NCI-H2196 (cell line): ENCODE results near the gene CMTM4.
A peak's percentile ranks its signal among the peaks of the same experiment; 100 is the strongest.
"Not testable (repeated sequence)": the region's sequence is repeated elsewhere in the genome, so short reads cannot be mapped to it uniquely, and the experiment has no call there.

Experiments
- DNase-seq: peaks from one replicate; lab custom pipeline; 2025; ENCODE audit not compliant: unreplicated experiment; lab: John Stamatoyannopoulos, UW

The CMTM4 gene

DNA sequence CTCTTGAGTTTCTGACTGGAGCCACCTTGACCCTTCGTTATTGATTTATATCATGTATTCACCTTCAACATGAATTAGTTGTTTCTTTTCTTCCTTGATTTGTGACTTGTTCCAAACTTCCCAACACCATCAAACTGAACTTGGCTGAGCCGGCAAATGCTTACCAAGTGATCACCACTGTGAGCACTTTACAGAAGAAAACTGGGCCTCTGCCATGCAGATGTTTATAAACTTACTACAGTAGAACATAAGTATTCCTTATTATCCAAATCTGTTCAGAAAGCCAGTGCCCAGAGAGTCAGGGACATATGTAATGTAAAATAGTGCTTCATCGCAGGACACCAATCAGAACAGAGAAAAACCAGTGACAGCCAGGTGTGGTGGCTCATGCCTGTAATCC lies 19.9 kb downstream of the CMTM4 start:
- DNase-seq = no peak

DNA sequence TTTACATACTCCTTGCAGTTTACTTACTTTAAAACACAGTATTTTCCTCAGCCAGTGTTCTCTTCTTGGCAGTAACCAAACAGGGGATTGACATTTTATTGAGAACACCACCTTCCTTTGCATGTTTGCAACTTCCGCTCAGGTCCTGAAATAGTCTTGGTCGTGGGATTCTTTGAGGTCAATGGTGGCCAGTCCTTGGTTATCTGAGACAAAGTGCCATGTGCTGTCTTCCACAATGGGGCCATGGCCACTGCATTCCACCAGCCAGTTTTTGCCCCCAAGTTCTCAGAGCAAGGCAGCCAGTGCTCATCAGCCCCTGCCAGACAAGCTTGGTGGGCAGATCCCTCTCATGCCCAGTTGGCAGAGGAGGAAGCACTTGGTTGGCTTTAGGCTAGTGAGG lies 22.9 kb downstream of the CMTM4 start:
- DNase-seq = no peak

DNA sequence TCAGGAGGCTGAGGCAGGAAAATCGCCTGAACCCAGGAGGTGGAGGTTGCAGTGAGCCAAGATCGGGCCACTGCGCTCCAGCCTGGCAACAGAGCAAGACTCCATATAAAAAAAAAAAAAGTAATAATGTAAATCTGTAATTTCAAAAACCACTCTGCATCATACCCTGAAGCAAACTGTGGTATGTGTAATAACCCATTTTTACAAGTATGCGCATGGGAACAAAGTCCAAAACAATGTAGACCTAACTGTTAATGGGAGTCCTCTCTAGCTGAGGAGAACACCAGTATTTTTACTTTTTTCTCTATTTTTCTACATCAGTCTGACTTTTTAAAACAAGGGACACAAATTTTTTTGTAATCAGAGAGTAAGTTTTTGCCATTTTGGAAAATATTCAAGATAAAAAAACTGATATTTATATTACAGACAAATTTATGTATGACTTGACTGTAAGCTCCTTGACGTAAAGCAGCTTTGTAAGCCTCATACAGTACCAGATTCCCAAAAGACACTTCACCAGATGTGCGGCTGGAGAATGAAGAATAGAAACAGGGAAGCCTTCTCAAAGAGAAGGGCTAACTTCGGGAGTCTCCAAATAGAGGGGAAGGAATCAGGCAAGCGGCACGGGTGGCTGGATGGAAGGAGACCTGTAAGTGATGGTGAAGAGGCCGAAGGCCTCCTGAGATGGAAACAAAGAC lies 25.7 kb downstream of the CMTM4 start:
- DNase-seq = no peak

DNA sequence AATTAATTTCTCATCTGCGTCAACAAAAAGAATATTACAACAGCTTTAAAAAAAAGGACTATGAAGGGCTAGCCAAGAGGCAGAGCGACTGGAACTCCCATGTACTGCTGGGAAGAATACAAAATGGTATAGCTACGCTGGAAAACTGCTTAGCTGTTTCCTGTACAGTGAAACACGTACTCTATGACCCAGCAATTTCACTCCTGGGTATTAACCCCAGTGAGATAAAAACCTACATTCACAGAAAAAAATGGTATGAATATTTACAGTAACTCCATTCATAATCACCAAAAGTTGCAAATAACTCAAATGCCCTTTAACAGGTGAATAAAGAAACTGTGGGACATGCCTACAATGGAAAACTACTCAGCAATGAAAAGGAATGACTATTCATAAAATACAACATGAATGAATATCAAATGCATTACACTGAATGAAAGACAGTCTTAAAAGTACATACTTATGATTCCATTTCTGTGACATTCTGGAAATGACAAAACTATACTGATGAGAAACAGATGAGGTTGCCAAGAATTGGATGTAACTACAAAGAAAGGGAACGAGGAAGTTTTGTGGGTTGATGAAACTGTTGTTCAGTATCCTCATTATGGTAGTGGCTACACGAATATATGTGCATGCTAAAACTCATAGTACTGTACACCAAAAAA lies 27.6 kb downstream of the CMTM4 start:
- DNase-seq = no peak

DNA sequence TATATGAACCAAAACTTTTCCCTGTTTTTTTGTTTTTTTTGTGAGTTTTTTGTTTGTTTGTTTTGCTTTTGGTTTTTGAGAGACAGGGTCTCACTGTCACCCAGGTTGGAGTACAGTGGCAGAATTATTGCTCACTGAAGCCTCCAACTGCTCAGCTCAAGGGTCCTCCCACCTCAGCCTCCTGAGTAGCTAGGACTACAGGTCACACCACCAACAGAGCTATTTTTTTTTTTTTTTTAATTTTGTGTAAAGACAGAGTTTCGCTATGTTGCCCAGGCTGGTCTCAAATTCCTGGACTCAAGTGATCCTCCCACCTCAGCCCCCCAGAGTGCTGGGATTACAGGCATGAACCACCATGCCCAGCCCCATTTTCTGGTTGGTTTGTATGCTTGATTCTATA lies 28.6 kb downstream of the CMTM4 start:
- no peak for DNase-seq

DNA sequence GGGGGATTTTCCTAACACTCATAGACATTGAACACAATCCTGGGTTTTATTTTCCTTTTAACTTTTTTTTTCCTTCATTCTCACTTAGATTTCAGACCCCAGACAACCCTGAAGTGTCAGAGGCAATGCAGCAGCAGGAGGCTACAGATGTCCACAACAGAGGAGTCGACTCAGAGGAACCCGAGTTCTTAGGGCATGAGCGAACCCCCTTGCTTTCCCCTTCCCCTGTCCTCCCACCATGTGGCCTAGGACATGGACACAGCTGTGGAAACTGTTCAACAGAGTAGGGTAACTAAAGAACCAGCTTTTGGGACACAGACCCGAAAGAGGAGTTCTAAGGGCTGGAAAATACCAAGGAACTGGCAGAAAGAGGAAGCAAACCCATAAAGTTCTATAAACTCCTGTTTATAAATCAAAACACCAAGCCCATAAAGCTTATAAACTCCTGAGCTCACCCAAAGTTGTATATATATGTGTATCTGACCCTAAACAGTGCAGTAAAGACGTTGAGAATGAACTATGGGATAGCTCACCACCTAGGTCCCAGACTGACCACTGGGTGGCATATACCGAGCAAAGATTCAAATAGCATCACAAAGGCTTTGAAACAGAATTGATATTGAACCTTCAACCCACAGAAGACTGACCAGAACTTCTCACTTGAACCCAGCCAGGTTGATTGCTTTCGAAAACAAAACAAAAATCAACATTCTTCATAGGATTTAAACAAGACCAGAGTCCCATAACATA lies 33.9 kb downstream of the CMTM4 start:
- peak; percentile 1 for DNase-seq

DNA sequence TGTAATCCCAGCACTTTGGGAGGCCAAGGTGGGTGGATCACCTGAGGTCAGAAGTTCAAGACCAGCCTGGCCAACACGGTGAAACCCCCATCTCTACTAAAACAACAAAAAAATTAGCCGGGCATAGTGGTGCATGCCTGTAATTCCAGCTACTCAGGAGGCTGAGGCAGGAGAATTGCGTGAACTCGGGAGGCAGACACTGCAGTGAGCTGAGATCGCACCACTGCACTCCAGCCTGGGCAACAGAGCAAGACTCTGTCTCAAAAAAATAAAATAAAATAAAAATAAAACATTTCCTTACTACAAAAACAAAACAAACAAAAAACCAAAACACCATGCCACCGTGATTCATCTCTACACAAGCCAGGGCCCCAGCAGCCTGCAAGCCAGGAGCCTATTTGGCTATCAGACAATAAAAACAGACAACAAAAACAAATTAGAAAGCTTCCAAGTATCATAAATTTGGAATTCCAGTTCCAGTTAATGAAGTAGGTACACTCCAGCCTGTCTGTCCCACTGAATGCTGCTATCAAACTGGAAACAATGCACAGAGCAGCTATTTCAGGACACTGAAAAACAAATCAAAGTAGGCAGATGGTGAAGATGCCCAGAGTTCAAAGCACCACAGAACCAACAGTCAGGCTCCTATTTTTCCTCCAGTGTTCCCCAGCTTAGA lies 34.7 kb downstream of the CMTM4 start:
- DNase-seq = not testable (repeated sequence)

DNA sequence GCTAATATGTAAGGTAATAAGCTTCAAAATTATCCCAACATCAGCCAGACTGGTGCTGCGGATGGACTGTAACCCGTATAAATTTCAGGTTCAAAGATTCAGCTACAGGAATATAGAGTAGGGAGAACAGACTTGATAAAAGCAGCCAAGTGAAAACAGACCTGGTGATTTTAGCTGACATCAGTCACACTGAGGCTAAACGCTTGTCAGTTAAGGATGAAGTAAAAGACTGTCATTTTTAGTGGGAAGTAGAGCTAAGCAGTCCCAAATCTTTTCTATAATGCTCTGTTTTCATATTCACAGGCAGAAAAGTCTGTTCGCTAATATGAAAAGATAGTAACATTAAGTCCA lies 35.4 kb downstream of the CMTM4 start:
- no peak for DNase-seq

DNA sequence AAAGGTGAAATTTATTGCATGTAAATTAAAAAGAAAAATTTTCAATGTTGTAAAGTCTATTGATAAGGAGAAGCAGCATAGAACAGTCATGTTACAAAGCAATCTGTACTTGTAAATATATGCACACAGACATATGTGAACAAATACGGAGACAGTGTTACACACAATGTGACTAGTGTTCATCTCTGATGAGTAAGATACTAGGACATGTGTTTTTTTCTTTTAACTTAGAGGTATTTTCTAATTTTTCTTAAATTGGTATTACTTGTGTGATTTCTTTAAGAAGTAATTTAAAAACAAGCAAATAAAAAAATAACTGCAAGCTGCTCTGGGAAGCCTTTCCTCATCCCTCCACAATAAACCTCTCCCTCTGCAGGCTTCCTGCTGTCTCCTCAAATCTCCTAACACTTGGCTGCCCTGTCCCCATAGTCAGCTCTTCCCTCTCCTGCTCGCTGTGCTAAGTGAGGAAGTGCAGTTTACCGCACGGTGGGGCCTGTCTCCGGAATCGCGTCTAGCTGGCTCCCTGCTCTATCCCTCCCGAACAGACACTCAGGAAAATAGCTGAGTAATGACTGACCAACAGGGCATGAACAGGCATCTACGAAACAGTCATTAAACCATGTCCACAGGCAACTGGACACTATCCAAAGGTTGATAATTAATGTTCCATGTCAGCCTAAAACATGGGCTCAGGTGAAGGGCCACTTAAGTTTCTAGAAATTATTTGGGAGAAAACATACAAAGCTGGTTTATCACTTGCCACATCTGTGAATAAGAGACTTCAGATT lies 35.9 kb downstream of the CMTM4 start:
- DNase-seq = peak; percentile 47

DNA sequence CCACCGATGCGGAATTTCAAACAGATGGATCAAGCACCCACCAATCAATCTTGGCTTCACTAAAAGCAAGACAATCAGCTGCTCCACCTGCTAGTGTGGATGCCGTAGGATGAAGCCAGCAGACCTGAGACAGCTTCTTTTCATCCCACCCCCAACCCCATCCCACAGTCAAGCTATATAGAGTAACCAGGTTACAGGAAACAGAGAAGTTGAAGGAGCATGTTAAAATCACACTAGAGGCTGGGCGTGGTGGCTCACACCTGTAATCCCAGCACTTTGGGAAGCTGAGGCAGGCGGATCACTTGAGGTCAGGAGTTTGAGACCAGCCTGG lies 37.7 kb downstream of the CMTM4 start:
- DNase-seq = no peak

DNA sequence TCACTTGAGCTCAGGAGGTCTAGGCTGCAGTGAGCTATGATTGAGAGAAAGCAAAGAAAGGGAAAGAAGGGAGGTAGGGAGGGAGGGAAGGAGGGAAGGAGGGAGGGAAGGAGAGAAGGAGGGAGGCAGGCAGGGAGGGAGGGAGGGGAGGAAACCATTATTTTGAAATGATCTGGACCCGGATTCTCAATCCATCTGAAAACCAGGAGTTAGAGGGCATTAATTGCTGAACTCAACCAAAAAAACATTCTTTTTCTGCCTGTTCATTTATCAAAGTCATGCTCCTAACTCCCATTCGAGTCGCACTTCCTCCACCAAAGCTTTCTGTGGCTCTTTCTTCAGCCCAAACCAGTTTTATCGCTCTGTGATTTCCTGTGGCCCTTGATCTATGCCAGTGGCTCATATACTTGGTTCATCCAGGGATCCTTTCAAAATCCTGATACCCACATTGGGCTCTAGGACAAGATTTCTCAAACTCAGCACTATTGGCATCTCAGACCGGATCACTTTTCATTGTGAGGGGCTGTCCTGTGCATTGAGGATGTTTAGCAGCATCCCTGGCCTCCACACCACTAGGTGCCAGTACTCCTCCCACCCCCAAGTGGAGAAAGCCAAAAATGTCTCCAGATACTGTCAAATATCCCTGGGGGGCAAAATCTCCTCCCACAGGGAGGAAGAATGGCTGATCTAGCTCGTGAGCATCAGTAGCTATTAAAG lies 38.2 kb downstream of the CMTM4 start:
- no peak for DNase-seq

DNA sequence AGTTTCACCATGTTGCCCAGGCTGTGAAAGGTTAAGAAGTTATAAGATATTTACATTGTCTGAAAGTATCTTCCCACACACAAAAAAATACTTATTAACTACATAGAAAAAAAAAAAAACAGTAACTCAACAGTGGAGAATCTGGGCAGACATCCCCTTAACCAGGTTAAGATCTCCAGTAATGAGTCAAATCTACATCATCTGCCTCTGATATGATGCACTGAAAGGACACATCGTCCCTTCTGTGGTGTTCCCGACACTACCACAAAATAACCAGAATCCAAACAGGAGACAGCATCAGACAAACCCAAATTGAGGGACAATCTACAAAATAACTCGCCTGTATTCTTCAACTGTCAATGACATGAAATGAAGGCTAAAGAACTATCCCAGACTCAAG lies 40.0 kb downstream of the CMTM4 start:
- DNase-seq = no peak

DNA sequence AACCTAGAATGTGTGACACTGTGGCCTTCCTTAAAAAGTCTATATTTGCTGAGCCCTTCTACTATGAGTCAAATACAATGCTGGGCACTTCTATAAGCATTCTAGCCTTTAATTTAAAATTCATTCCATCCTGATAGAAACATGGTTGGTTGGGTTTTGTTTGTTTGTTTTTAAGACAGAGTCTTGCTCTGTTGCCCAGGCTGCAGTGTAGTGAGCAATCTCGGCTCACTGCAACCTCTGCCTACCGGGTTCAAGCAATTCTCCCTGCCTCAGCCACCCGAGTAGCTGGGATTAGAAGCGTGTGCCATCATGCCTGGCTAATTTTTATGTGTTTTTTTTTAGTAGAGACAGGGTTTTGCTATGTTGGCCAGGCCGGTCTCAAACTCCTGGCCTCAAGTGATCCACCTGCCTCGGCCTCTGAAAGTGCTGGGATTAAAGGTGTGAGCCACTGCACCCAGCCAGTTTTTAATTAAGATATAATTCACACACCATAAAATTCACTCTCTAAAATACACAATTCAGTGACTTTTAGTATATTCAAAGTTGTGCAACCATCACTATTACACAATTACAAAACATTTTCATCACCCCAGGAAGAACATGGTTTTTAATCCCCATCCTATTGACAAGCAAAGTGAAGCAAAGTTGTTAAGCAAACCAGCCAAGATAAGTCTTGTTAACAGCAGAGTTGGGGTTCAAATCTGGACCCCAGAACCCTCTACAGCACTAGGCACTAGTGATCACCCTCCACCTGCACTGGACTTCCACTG lies 42.8 kb downstream of the CMTM4 start:
- no peak for DNase-seq

DNA sequence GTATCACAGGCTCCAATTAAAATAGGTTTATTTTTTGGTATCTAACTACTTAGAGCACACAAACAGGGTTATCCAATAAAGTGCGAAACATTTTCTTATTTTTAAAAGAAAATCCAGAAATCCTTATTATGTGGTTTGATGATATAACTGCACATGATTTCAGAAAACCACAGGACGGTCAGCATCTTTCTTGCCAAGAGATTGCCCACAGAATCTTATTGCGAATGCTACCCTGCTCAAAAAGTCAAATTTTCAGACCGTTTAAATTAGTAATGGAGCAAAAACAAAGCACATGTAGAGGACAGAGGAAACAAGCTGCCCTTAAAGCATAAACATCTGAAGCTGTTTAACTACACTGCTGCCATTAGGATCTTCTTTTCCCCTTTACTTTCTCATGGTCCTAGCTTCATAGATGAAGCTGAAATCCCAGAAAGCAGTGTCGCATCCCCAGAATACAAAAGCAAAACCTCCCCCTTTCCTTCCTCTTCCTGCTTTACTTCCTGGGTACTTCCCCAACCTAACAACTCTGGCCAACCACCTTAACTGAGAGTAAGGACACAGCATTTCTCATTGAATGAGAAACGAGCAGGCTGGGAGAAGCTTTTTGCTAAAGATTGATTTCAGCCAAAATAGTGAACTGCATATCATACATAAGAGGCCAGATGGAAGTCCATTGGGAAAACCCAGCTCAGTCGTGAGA lies 43.7 kb downstream of the CMTM4 start:
- no peak for DNase-seq

DNA sequence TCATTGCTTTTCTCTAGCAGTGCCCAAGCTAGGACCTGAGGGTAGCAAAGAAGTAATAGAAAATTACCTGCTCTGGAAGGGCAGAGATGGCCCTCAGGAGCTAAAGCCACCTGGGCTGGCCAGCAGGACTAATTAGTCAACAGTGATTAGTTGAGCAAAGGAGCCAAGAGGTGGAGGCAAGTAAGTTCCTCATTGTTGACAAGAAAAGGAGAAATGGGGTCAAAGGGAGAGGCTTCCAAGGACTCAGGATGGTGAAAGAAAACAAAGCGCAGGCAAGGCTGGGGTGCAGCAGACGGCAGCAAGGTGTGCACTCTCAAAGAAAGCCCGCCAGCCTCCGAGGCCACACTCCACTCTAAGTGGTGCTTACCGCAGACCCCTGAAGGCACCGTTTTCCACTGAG lies 44.6 kb downstream of the CMTM4 start:
- DNase-seq = no peak

DNA sequence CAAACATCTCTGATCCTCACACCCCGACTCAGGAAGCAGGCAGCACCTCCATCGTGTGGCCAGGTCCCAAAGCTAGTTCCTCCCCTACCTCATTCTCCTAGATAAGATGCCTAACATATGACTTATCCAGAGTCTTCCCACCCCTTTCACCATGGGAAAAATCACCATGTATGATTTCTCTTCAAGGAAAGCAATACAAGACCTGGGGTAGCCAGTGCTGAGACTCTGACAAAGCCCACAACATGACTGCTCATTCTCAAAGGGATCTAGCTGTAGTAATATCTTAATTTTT lies 45.1 kb downstream of the CMTM4 start:
- DNase-seq = no peak

DNA sequence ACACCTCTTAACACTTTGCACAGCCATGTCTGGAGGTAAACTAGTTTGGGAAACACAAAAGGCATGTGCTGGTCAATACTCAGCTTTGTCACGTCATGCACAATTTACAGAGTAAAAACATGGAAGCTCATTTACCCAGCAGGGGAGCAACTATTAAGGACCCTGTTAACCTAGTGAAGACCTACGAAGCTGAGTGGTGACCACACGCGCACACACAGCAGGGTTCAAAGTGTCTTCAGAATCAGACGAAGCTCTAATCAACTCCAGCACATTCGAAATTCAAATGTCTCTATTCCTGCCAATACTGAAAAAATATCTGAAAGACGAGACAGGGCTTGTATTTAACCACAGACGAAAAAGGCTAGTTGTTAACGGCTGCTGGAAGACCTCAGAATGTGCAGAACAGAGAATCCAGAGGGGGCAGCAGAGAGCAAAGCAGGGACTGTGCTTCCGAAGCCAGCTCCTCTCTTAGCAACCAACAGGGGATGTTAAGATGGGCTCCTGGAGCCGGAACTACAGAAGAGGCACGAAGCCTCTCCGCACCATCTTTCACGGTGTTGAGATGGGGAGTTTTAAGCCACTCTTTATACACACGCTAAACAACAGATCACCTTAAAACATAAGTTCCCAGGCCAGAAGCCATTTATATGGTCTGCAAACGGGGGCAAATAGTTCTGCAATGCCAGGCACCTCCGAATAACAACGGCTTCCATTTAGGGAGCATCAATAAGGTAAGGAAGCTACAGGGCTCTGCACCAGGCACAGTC lies 45.7 kb downstream of the CMTM4 start:
- peak; percentile 53 for DNase-seq

DNA sequence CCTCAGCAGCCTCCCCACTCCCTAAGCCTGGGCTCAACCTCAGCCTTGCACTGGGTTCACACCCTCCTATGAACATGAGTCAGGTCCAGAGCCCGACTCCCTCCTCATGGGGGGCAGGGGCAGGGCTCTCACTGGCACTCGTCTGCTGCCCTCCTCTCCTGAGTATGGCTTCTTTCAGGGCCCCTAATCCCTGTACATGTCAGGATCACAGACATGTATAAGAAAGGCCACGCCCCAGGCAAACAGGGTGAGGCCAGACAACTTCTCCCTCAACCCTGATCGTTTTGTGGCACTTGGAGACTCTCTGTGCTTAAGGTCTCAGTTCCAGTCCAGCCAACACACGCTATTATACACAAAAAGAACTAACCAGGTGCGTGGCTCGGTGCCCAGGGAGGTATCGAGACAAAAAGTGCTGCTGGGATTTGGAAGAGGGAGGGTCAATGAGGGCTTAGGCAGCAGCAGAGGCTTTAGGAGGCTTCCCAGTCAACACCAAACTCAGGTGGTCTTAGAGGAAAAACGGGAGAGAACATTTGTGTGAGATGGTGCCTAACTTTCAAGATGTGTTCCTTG lies 46.8 kb downstream of the CMTM4 start:
- no peak for DNase-seq
